ENCODE data around the gene NINL. TPM values are rescaled to one million over a fixed set of nuclear protein-coding genes. Genes with fewer than 3 reads are reported as not detected.

Gene NINL
- total and polyA plus RNA-seq, 2 of the 8 experiments (the other 6 are each of a cell fraction or from before 2014, with no cell fraction given), result 15.3 to 30.0 TPM

- Histone ChIP-seq H3K23me2 (ENCODE audit: low read depth, low read length) (peaks cover 9% of the 10 kb centered on the region; the same call in 1 of the 2 replicates), H3K79me1 (ENCODE audit: low read depth, low read length) (no peaks in the 10 kb centered on the region), H3K56ac (replicated peaks; ENCODE audit: insufficient read length, low read depth, low read length) (no peak overlapping the region), H2BK20ac (ENCODE audit: low read length) (no peak overlapping the region), H3K79me2 (ENCODE audit: control insufficient read depth in 1 of 2, insufficient read depth in 2 of 2, low read length in 2 of 2) (no peaks in the 10 kb centered on the region), H3K4ac (replicated peaks; ENCODE audit: insufficient read length, low read depth, low read length) (no peak overlapping the region), H4K5ac (ENCODE audit: insufficient read length, low read depth, low read length) (no peak overlapping the region), H3K4me1 (replicated peaks in 1 of 4; ENCODE audit: control insufficient read depth in 3 of 4, insufficient read depth in 4 of 4, low read length in 3 of 4) (no peaks in the 10 kb centered on the region; a peak in 1 of 7 replicates), H3K27ac (ENCODE audit: low read depth, low read length) (no peak overlapping the region), H3K9me3 (ENCODE audit: insufficient read depth in 2 of 2, low read depth in 1 of 2, low read length in 1 of 2) (no peaks in the 10 kb centered on the region), H2BK12ac (ENCODE audit: low read depth, low read length) (no peak overlapping the region), H2AK5ac (ENCODE audit: low read depth, low read length) (no peak overlapping the region), H2BK5ac (ENCODE audit: low read depth, low read length) (no peak overlapping the region), H4K91ac (replicated peaks; ENCODE audit: insufficient read length, low read length) (no peak overlapping the region), H2BK15ac (ENCODE audit: low read length) (no peak overlapping the region), H3K27me3 (replicated peaks in 1 of 4; ENCODE audit: control insufficient read depth in 3 of 4, extremely low read depth in 1 of 4, insufficient read depth in 3 of 4, low read length in 3 of 4) (no peaks in the 10 kb centered on the region), H3K9ac (replicated peaks in 1 of 4; ENCODE audit: extremely low read depth in 1 of 4, low read depth in 3 of 4, low read length in 3 of 4) (no peak overlapping the region), H2AFZ (ENCODE audit: low read length) (no peak overlapping the region), H3K18ac (ENCODE audit: extremely low read depth, low read length) (no peak overlapping the region), H4K20me1 (replicated peaks in 1 of 2; ENCODE audit: control insufficient read depth in 1 of 2, insufficient read depth in 2 of 2, low read length in 2 of 2) (peaks cover 0 to 5% of the 10 kb centered on the region in 2 experiments), H3K36me3 (ENCODE audit: control insufficient read depth in 2 of 4, insufficient read depth in 4 of 4, low read length in 3 of 4) (no peaks in the 10 kb centered on the region), H4K8ac (ENCODE audit: extremely low read depth, insufficient read depth, low read length) (no peak overlapping the region), H3K23ac (ENCODE audit: insufficient read length) (no peak overlapping the region), H2BK120ac (replicated peaks; ENCODE audit: low read depth, low read length) (no peak overlapping the region), H3K14ac (ENCODE audit: insufficient read length) (no peak overlapping the region), H3K4me2 (ENCODE audit: insufficient read depth in 1 of 2, low read depth in 2 of 2, low read length in 2 of 2) (no peak overlapping the region), H3K4me3 (ENCODE audit: extremely low read depth in 1 of 4, insufficient read depth in 2 of 4, low read depth in 3 of 4, low read length in 4 of 4) (no peak overlapping the region)
- ChIA-PET CTCF (ENCODE audit: partially characterized antibody) (no interaction called here), POLR2A (ENCODE audit: partially characterized antibody) (interaction anchor here (1.4 kb wide), 1 partner anchor 9 kb away, joined by 3 read pairs; no protein-coding TSS in a partner anchor)
- TF ChIP-seq, protein P1, sequence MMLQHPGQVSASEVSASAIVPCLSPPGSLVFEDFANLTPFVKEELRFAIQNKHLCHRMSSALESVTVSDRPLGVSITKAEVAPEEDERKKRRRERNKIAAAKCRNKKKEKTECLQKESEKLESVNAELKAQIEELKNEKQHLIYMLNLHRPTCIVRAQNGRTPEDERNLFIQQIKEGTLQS (IDR thresholded peaks at IDR 0.05; ENCODE audit: insufficient read depth, low read depth, low read length), result no peak
- FAIRE-seq, result no peak
- DNase-seq (ENCODE audit: low read depth in 1 of 2, low spot score in 2 of 2), result no peak
- WGBS, 2 experiments (ENCODE audit: extremely low coverage in 1 of 2, insufficient coverage in 1 of 2, insufficient read length in 1 of 2, insufficient replicate concordance in 2 of 2, low coverage in 1 of 2, low lambda C conversion rate in 2 of 2, missing lambda C conversion rate in 1 of 2), result 88% methylated on average over 7 of the region's 7 CpGs; no CpG with 5 or more reads in 1 of the 2 experiments
These were observed 19.8 kb upstream of the NINL start for GRCh38 chr20:25605148-25605547.
